IMR-90 (cell line): Measurements from ENCODE around the gene PAGE1. TPM values are rescaled to one million over a fixed set of nuclear protein-coding genes. Genes with fewer than 3 reads are reported as not detected.

Experiments
- ATAC-seq: fragments of 200-7000 bp; cut with Tn5 transposase; 2 replicates; pipeline ENCODE4 v1.9.1; 2020; ENCODE audit warnings: low read depth, mild to moderate bottlenecking, moderate library complexity
- BruUV-seq: library from RNA; stranded (reverse); fragments of 400-500 nt; replicated peaks from 2 replicates; lab custom pipeline; 2021; lab: Mats Ljungman, UMichigan
- CTCF ChIA-PET: fragments of 300-600 bp; formaldehyde crosslinking; extraction: SDS; loops from one replicate; lab custom pipeline; 2021; ENCODE audit warnings: antibody characterized with exemption; lab: Yijun Ruan, JAX
- POLR2A ChIA-PET: fragments of 300-600 bp; sonication (Branson Sonifier 250); formaldehyde crosslinking; loops from one replicate; lab custom pipeline; 2022; ENCODE audit warnings: antibody characterized with exemption; ENCODE audit not compliant: unreplicated experiment; lab: Charles Lee
- DNase-seq: peaks from one replicate; pipeline ENCODE4 v3.0.0; 2013
- H2AFZ ChIP-seq: replicated peaks from 2 replicates; pipeline ENCODE3; 2013; ENCODE audit warnings: low read length, mild to moderate bottlenecking; ENCODE audit not compliant: poor library complexity
- H2AK5ac ChIP-seq: 2 replicates; pipeline ENCODE4 v1.6.1; 2013; ENCODE audit warnings: low read depth, low read length, inconsistent platforms
- H2AK9ac ChIP-seq: replicated peaks from 2 replicates; pipeline ENCODE3; 2013; ENCODE audit warnings: mild to moderate bottlenecking, low read depth, low read length, moderate library complexity; ENCODE audit not compliant: poor library complexity
- H2BK120ac ChIP-seq: 2 replicates; pipeline ENCODE4 v1.6.1; 2013; ENCODE audit warnings: low read depth, low read length, inconsistent platforms
- H2BK15ac ChIP-seq: 3 replicates; pipeline ENCODE4 v1.6.1; 2013; ENCODE audit warnings: low read depth, low read length, inconsistent platforms
- H2BK20ac ChIP-seq: 2 replicates; pipeline ENCODE4 v1.6.1; 2013; ENCODE audit warnings: low read depth, mild to moderate bottlenecking, inconsistent platforms, low read length, moderate library complexity
- H2BK5ac ChIP-seq: 2 replicates; pipeline ENCODE4 v1.6.1; 2013; ENCODE audit warnings: mild to moderate bottlenecking, low read depth, low read length, inconsistent platforms; ENCODE audit not compliant: poor library complexity, severe bottlenecking
- H3K14ac ChIP-seq: replicated peaks from 2 replicates; pipeline ENCODE4 v1.6.1; 2013; ENCODE audit warnings: low read depth, low read length, inconsistent platforms
- H3K18ac ChIP-seq: 2 replicates; pipeline ENCODE4 v1.6.1; 2013; ENCODE audit warnings: low read depth, low read length, control low read depth
- H3K23ac ChIP-seq: 2 replicates; pipeline ENCODE4 v1.6.1; 2013; ENCODE audit warnings: low read depth, low read length, inconsistent platforms
- H3K27ac ChIP-seq: 2 replicates; pipeline ENCODE4 v1.5.1; 2013; ENCODE audit warnings: mild to moderate bottlenecking, control low read depth, low read length; ENCODE audit not compliant: insufficient read depth
- H3K27me3 ChIP-seq: 2 replicates; pipeline ENCODE4 v1.6.1; 2013; ENCODE audit warnings: low read length; ENCODE audit not compliant: control insufficient read depth, insufficient read depth
- H3K36me3 ChIP-seq: 2 replicates; pipeline ENCODE4 v1.6.1; 2013; ENCODE audit warnings: low read length, mixed read lengths; ENCODE audit not compliant: control insufficient read depth, insufficient read depth
- H3K4ac ChIP-seq: 2 replicates; pipeline ENCODE4 v1.6.1; 2013; ENCODE audit warnings: low read depth, low read length, inconsistent platforms
- H3K4me1 ChIP-seq: 2 replicates; pipeline ENCODE4 v1.6.1; 2013; ENCODE audit warnings: low read length, mixed read lengths; ENCODE audit not compliant: control insufficient read depth, insufficient read depth
- H3K4me2 ChIP-seq: 2 replicates; pipeline ENCODE4 v1.6.1; 2013; ENCODE audit warnings: low read depth, mild to moderate bottlenecking, control low read depth, low read length, moderate library complexity
- H3K4me3 ChIP-seq: 2 replicates; pipeline ENCODE4 v1.5.1; 2013; ENCODE audit warnings: low read depth, mild to moderate bottlenecking, control low read depth, low read length, moderate library complexity; ENCODE audit not compliant: insufficient read depth
- H3K56ac ChIP-seq: 2 replicates; pipeline ENCODE4 v1.6.1; 2013; ENCODE audit warnings: low read length, inconsistent platforms; ENCODE audit not compliant: insufficient read depth; ENCODE audit errors: extremely low read depth
- H3K79me1 ChIP-seq, 2 experiments: 2 replicates each; pipeline ENCODE4 v1.6.1; 2013; ENCODE audit warnings: low read length in 2 of 2, inconsistent platforms in 1 of 2, low read depth in 1 of 2
- H3K9ac ChIP-seq: 2 replicates; pipeline ENCODE4 v1.6.1; 2013; ENCODE audit warnings: low read depth, low read length, control low read depth
- H3K9me1 ChIP-seq: 2 replicates; pipeline ENCODE4 v1.6.1; 2013; ENCODE audit warnings: low read length, inconsistent platforms; ENCODE audit not compliant: insufficient read depth
- H3K9me3 ChIP-seq: 2 replicates; pipeline ENCODE4 v1.6.1; 2013; ENCODE audit warnings: low read length; ENCODE audit not compliant: control insufficient read depth, insufficient read depth
- H4K20me1 ChIP-seq: 2 replicates; pipeline ENCODE4 v1.6.1; 2013; ENCODE audit warnings: low read length, inconsistent platforms; ENCODE audit not compliant: insufficient read depth
- H4K5ac ChIP-seq: 2 replicates; pipeline ENCODE4 v1.6.1; 2013; ENCODE audit warnings: mild to moderate bottlenecking, low read depth, low read length, control low read depth
- H4K8ac ChIP-seq, 2 experiments: 2 replicates each; pipeline ENCODE4 v1.6.1; 2013; ENCODE audit warnings: low read depth in 2 of 2, low read length in 2 of 2, control low read depth in 1 of 2, inconsistent platforms in 1 of 2
- H4K91ac ChIP-seq: 2 replicates; pipeline ENCODE4 v1.6.1; 2013; ENCODE audit warnings: low read depth, low read length, inconsistent platforms; ENCODE audit not compliant: insufficient read depth
- BHLHE40 ChIP-seq: fragments of 150-350 bp; IDR thresholded peaks from 2 replicates; pipeline ENCODE4 v1.6.1; 2016; ENCODE audit warnings: mild to moderate bottlenecking, low read depth, low read length
- CHD1 ChIP-seq: IDR thresholded peaks from 2 replicates; pipeline ENCODE4 v1.6.1; 2012; ENCODE audit warnings: low read depth, low read length, improper control_type of control experiment
- FOS ChIP-seq: fragments of 150-350 bp; IDR thresholded peaks from 2 replicates; pipeline ENCODE4 v1.6.1; 2016; ENCODE audit warnings: low read depth, low read length
- MAZ ChIP-seq: IDR thresholded peaks from 2 replicates; pipeline ENCODE4 v1.6.1; 2012; ENCODE audit warnings: low read depth, mild to moderate bottlenecking, low read length, improper control_type of control experiment, moderate library complexity, borderline replicate concordance
- MXI1 ChIP-seq: IDR thresholded peaks from 2 replicates; pipeline ENCODE4 v1.6.1; 2012; ENCODE audit warnings: low read depth, mild to moderate bottlenecking, low read length, moderate library complexity, borderline replicate concordance
- RAD21 ChIP-seq: IDR thresholded peaks from 2 replicates; pipeline ENCODE4 v1.6.1; 2012; ENCODE audit warnings: low read length, improper control_type of control experiment
- RCOR1 ChIP-seq: IDR thresholded peaks from 2 replicates; pipeline ENCODE4 v1.6.1; 2012; ENCODE audit warnings: mild to moderate bottlenecking, low read length, improper control_type of control experiment; ENCODE audit not compliant: insufficient replicate concordance
- WGBS, 2 experiments: methylation state at CpG; one replicate each; pipeline versions ENCODE4 v1.1.5 to v1.1.7; 2013; ENCODE audit warnings: missing lambda C conversion rate in 2 of 2; ENCODE audit not compliant: insufficient read length in 1 of 2; ENCODE audit errors: extremely low coverage in 2 of 2; 5-methylcytosine and 5-hydroxymethylcytosine counted together
- dilution Hi-C: fragments of 300-500 bp; cut with HindIII; formaldehyde crosslinking; loops from one replicate; pipeline ENCODE4 v1.14.3; 2018; ENCODE audit warnings: low sequenced_read_pairs; ENCODE audit not compliant: unreplicated experiment
- in situ Hi-C: fragments of 300-500 bp; cut with MboI; formaldehyde crosslinking; loops from 3 replicates; pipeline ENCODE4 v1.14.3; 2019; ENCODE audit warnings: low sequenced_read_pairs, inconsistent platforms, mixed read lengths
- intact Hi-C: fragments of 100-400 bp; cut with micrococcal nuclease; formaldehyde crosslinking; loops from 2 replicates; pipeline ENCODE4 v1.10.0; 2022
- polyA plus RNA-seq, 3 experiments: library from polyadenylated mRNA; depleted of rRNA; stranded (reverse); fragments of >200 nt; gene quantifications; 2 replicates each; pipeline ENCODE4 v1.2.3, GENCODE V29; 2012; ENCODE audit warnings: low replicate concordance in 1 of 3
- total RNA-seq: library from RNA; depleted of rRNA; stranded (reverse); fragments of >200 nt; gene quantifications from 2 replicates; pipeline ENCODE4 v1.2.3, GENCODE V29; 2012
- TF ChIP-seq, protein P1 (sequence below): fragments of 150-350 bp; IDR thresholded peaks from 2 replicates; pipeline ENCODE4 v1.6.1; 2017; ENCODE audit warnings: mild to moderate bottlenecking, antibody characterized with exemption, low read length, low read depth
- TF ChIP-seq, protein P2 (sequence below): conservative IDR thresholded peaks from 2 replicates; pipeline ENCODE4 v1.5.1; 2012; ENCODE audit warnings: mild to moderate bottlenecking, low read depth, low read length, improper control_type of control experiment

The PAGE1 gene
- total and polyA plus RNA-seq, 2 of the 4 experiments (the other 2 are of a cell fraction): not detected

DNA sequence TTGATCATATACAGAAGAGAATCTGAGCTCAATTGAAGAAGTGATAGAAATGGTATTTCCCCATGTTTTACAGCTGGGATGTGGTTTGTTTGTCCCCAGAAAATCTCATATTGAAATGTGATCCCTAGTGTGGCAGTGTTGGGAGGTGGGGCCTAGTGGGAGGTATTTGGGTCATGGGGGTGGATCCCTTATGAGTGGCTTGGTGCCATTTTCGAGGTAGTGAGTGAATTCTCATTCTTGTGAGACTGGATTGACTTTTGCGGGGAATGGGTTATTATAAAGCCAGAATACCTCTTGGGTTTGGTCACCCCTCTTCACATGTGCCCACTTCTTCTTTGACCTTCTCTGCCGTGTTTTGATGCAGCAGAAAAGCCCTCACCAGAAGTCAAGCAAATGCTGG is 29.6 kb upstream of the PAGE1 start:
- Histone ChIP-seq H3K36me3 (no peaks in the 10 kb centered on the region), H2BK15ac (no peak overlapping the region), H3K79me1 (no peaks in the 10 kb centered on the region), H3K4me2 (no peak overlapping the region), H3K14ac (no peak overlapping the region), H4K91ac (no peak overlapping the region), H2AK5ac (no peak overlapping the region), H3K27me3 (no peaks in the 10 kb centered on the region), H2BK20ac (no peak overlapping the region), H4K20me1 (no peaks in the 10 kb centered on the region; the same call in 1 of the 2 replicates), H3K56ac (no peak overlapping the region), H3K4me1 (no peaks in the 10 kb centered on the region), H2BK5ac (no peak overlapping the region), H3K9me3 (no peaks in the 10 kb centered on the region), H2BK120ac (no peak overlapping the region), H4K8ac (no peak overlapping the region), H3K4ac (no peak overlapping the region), H3K9me1 (no peaks in the 10 kb centered on the region), H3K9ac (no peak overlapping the region), H2AFZ (no peak overlapping the region), H3K23ac (no peak overlapping the region), H2AK9ac (no peak overlapping the region), H4K5ac (no peak overlapping the region), H3K27ac (no peak overlapping the region), H3K4me3 (no peak overlapping the region), H3K18ac (no peak overlapping the region)
- ChIA-PET CTCF (interaction anchor here (0.6 kb wide), 1 partner anchor 350 kb away, joined by 3 read pairs; no protein-coding TSS in a partner anchor), POLR2A (no interaction called here)
- intact Hi-C loops (no loop called here), dilution Hi-C loops (no loop called here), in situ Hi-C loops (no loop called here)
- TF ChIP-seq FOS: no peak
- TF ChIP-seq CHD1: no peak
- TF ChIP-seq, protein P1, sequence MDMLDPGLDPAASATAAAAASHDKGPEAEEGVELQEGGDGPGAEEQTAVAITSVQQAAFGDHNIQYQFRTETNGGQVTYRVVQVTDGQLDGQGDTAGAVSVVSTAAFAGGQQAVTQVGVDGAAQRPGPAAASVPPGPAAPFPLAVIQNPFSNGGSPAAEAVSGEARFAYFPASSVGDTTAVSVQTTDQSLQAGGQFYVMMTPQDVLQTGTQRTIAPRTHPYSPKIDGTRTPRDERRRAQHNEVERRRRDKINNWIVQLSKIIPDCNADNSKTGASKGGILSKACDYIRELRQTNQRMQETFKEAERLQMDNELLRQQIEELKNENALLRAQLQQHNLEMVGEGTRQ: no peak
- no peak for TF ChIP-seq RCOR1
- TF ChIP-seq MXI1: no peak
- TF ChIP-seq MAZ: no peak
- no peak for TF ChIP-seq BHLHE40
- TF ChIP-seq, protein P2, sequence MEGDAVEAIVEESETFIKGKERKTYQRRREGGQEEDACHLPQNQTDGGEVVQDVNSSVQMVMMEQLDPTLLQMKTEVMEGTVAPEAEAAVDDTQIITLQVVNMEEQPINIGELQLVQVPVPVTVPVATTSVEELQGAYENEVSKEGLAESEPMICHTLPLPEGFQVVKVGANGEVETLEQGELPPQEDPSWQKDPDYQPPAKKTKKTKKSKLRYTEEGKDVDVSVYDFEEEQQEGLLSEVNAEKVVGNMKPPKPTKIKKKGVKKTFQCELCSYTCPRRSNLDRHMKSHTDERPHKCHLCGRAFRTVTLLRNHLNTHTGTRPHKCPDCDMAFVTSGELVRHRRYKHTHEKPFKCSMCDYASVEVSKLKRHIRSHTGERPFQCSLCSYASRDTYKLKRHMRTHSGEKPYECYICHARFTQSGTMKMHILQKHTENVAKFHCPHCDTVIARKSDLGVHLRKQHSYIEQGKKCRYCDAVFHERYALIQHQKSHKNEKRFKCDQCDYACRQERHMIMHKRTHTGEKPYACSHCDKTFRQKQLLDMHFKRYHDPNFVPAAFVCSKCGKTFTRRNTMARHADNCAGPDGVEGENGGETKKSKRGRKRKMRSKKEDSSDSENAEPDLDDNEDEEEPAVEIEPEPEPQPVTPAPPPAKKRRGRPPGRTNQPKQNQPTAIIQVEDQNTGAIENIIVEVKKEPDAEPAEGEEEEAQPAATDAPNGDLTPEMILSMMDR: no peak
- TF ChIP-seq RAD21: no peak
- DNase-seq (no peak), ATAC-seq (no peak)
- no TSS peak for BruUV-seq
- no CpG with 5 or more reads among the region's 3 CpGs for WGBS, 2 experiments
